Measurements from ENCODE around the gene TOR1B.

Gene TOR1B

DNA sequence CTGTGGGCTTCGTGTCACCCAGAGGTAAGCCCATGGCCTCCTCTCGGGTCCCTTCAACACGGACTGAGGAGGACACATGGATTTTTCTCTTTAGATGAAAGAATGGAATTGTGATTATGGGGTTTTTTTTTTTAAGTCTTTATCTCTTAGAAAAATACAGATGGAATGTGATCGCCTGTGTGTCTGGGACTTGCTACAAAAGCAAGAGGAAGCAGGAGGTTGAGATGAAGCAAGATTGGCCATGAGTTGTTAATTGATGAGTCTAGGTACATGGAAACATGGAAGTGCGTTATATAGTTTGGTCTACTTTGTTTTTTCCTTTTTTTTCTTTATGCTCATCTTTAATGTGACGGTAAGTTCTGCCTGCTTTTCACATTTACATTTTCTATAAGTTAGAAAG, 46.9 kb downstream of the TOR1B start:
- no peak for DNase-seq

GRCh38 chr9:129850821-129851550, 48.0 kb downstream of the TOR1B start:
- no peak for DNase-seq

- no peak for DNase-seq
These were observed 48.8 kb downstream of the TOR1B start for GRCh38 chr9:129851821-129852220.

DNA sequence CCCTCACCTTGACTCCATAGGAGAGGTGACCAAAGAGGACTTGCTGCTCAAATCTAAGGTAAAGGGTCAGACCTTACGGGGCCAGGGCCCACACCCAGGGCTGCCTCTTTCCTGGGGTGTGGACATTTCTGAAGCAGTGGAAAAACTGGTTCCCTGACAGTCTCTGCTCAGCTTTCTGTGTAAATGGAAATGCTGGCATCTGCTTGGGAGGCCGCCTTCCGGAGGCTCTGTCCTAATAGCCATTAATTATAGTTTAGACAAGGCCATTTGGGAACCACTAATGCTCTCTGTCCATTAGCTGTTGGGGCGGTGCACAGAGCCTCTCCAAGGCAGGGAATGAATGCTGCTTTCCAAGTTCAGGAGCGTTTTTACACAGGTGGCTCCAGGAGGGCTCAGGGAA, 49.6 kb downstream of the TOR1B start:
- no peak for DNase-seq

DNA sequence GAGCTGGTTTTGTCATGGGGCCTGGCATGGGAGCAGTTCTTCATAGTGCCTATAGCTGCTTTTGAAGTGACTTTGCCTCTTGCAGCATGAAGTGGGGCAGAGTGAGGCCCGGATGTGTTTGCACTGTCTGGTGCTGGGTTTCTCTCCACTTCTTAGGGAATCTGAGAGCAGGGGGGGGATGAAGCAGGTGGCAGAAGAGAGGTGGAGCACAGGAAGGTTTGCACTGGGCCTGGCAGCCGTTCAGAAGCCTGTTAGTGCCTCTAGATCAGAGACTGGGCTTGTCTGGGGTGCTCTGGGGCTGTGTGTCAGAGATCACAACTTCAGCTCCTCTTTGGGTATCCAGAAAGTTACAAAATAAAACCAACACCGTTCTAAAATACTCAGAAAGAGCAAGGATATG, 50.6 kb downstream of the TOR1B start:
- no peak for DNase-seq

- DNase-seq = no peak
These were observed 51.7 kb downstream of the TOR1B start for GRCh38 chr9:129854588-129855110.

- DNase-seq = no peak
These were observed 54.2 kb downstream of the TOR1B start for GRCh38 chr9:129857207-129857606.

- no peak for DNase-seq
These were observed 55.4 kb downstream of the TOR1B start for GRCh38 chr9:129858167-129858962.

Data from activated CD4-positive, alpha-beta T cell treated with anti-CD3 and anti-CD28 coated beads for 48 hours (primary cell).